Thyroid gland (tissue), 4 donors: Measurements from ENCODE around the gene SIAH3. TPM values are rescaled to one million over a fixed set of nuclear protein-coding genes. Genes with fewer than 3 reads are reported as not detected.

Experiments used
- DNase-seq, 2 donors: peaks; one replicate each; pipeline ENCODE4 v3.0.0-alpha.2; 2019
- H3K27ac ChIP-seq, 3 donors: fragments of 200-600 bp; sonication (generic); 1 replicate in 2 of 3; 2 replicates in 1 of 3; pipeline ENCODE4 v1.5.1; 2016 to 2019; ENCODE audit warnings: mild to moderate bottlenecking in 1 of 3, moderate library complexity in 1 of 3
- H3K27me3 ChIP-seq: fragments of 200-600 bp; sonication (generic); one replicate; pipeline ENCODE4 v1.5.1; 2019
- H3K36me3 ChIP-seq, 2 donors: fragments of 200-600 bp; sonication (generic); one replicate each; pipeline ENCODE4 v1.5.1; 2016 to 2019
- H3K4me1 ChIP-seq, 2 donors: fragments of 200-600 bp; sonication (generic); one replicate each; pipeline ENCODE4 v1.5.1; 2017 to 2019
- H3K4me3 ChIP-seq, 3 donors: fragments of 200-600 bp; sonication (generic); replicated peaks in 1 of 3; 1 replicate in 2 of 3; 2 replicates in 1 of 3; pipeline ENCODE4 v1.5.1; 2016; ENCODE audit warnings: mild to moderate bottlenecking in 1 of 3
- H3K9me3 ChIP-seq: fragments of 200-600 bp; sonication (generic); one replicate; pipeline ENCODE4 v1.5.1; 2017
- CTCF ChIP-seq, 6 experiments: fragments of 200-600 bp in 3 of 6; fragments of 450-650 bp in 3 of 6; sonication (generic) in 3 of 6; IDR thresholded peaks; one replicate each; pipeline ENCODE4 v1.5.1; 2016 to 2019; ENCODE audit warnings: antibody characterized with exemption in 6 of 6, mild to moderate bottlenecking in 2 of 6, inconsistent platforms in 1 of 6, moderate library complexity in 1 of 6
- POLR2A ChIP-seq, 2 donors: fragments of 450-650 bp; IDR thresholded peaks; one replicate each; pipeline ENCODE4 v1.6.1; 2017; ENCODE audit warnings: antibody characterized with exemption in 2 of 2, mild to moderate bottlenecking in 2 of 2, moderate library complexity in 1 of 2
- WGBS, 2 donors: methylation state at CpG; one replicate each; pipeline ENCODE4 v1.1.5; 2017; 5-methylcytosine and 5-hydroxymethylcytosine counted together
- intact Hi-C: fragments of 100-400 bp; cut with DNase I; formaldehyde crosslinking; loops from one replicate; pipeline ENCODE4 v1.15.1; 2023
- total RNA-seq, 4 donors: library from RNA; depleted of rRNA; stranded (reverse); fragments of >200 nt; gene quantifications; one replicate each; pipeline ENCODE4 v1.2.3, GENCODE V29; 2016

SIAH3 gene
- total RNA-seq, 4 donors from 2014 or later = 0.13 TPM; not detected in 3

- Histone ChIP-seq H3K27me3 (no peaks in the 10 kb centered on the region), H3K27ac (no peak overlapping the region), H3K36me3 (no peaks in the 10 kb centered on the region), H3K9me3 (no peaks in the 10 kb centered on the region), H3K4me1 (peaks cover 4% of the 10 kb centered on the region in 2 donors), H3K4me3 (no peak overlapping the region)
- DNase-seq = no peak
- intact Hi-C loops = no loop called here
- TF ChIP-seq POLR2A (IDR thresholded peaks at IDR 0.05) = no peak
- no peak for TF ChIP-seq CTCF (IDR thresholded peaks at IDR 0.05)
- 72 to 73% methylated on average over 2 of the region's 2 CpGs for WGBS, 2 donors
Measured at GRCh38 chr13:45788011-45788410, 63.5 kb downstream of the SIAH3 start.

DNA sequence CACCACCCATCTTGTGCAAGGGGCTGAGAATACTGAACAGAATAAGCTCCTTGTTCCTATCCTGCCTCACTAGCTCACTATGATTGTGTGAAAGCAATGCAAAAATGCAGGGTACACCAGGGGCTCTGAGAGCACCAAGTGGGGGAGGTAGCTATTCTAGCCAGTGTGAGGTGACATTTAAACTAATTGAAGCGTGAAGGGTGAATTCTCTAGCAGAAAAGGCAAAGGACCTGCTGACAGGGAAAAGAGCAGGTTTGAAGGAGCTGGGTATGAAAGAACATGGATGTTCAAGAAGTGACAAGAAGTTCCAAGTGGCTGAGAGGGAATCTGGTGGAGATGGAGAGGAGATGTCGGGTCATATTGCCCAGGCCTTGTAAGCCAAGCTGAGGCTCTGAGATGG lies 64.2 kb downstream of the SIAH3 start:
- H3K36me3 ChIP-seq = no peaks in the 10 kb centered on the region
- WGBS, 2 donors = 45 to 52% methylated on average over 2 of the region's 2 CpGs
- intact Hi-C loops = no loop called here

DNA sequence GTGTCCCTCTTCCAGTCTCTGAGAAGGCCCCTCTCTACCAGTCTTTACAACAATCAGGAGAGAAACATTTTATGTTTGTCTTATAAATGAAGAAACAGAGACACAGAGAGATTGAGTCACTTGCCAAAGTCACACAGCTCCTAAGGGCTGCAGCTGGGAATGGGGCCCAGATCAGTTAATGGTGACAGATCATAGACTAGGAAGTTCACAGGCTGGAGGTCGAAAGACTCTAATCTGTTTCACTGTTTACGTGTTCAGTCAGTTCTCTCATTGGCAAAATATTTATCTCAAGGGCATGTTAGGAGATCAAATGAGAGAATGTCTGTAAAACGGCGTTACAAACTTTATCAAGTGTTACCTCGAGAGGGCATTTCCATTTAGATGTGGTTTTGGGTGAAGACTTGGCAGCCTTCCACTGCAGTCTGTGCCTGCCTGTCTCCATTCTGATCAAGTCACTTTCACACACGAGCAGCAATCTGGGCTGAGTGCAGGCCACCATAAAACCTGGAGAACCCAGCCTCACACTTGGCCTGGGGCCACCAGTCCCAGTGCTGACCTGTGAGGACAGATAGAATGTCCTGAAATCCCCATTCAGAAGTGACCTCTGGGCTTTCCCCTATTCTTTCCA lies 65.1 kb downstream of the SIAH3 start:
- peak; percentile 58 to 63 for DNase-seq
- intact Hi-C loops = no loop called here
- 43 to 47% methylated on average over 6 of the region's 6 CpGs for WGBS, 2 donors
- peaks cover 11% of the 10 kb centered on the region in 2 donors for H3K4me1 ChIP-seq
- H3K4me3 ChIP-seq = no peak overlapping the region
- H3K9me3 ChIP-seq = no peaks in the 10 kb centered on the region
- H3K36me3 ChIP-seq = no peaks in the 10 kb centered on the region
- no peaks in the 10 kb centered on the region for H3K27me3 ChIP-seq
- no peak for TF ChIP-seq CTCF (IDR thresholded peaks at IDR 0.05)
- H3K27ac ChIP-seq = no peak overlapping the region

More for the DNA sequence above, 64.2 kb downstream of the SIAH3 start:
- no peak for DNase-seq
- no peak overlapping the region for H3K4me3 ChIP-seq
- no peak overlapping the region for H3K27ac ChIP-seq
- H3K27me3 ChIP-seq = no peaks in the 10 kb centered on the region
- no peaks in the 10 kb centered on the region for H3K9me3 ChIP-seq
- TF ChIP-seq POLR2A (IDR thresholded peaks at IDR 0.05) (no peak), CTCF (IDR thresholded peaks at IDR 0.05) (no peak)
- H3K4me1 ChIP-seq = peaks cover 4% of the 10 kb centered on the region in 2 donors

- TF ChIP-seq CTCF (IDR thresholded peaks at IDR 0.05) (no peak), POLR2A (IDR thresholded peaks at IDR 0.05) (no peak)
- Histone ChIP-seq H3K27me3 (no peaks in the 10 kb centered on the region), H3K36me3 (no peaks in the 10 kb centered on the region), H3K27ac (no peak overlapping the region), H3K9me3 (no peaks in the 10 kb centered on the region), H3K4me1 (peaks cover 14 to 16% of the 10 kb centered on the region in 2 donors), H3K4me3 (no peak overlapping the region)
- intact Hi-C loops = no loop called here
- WGBS, 2 donors = 88 to 94% methylated on average over 10 of the region's 10 CpGs
- no peak for DNase-seq
Measured at GRCh38 chr13:45784755-45785675, 66.5 kb downstream of the SIAH3 start.
